ENCODE data around the gene RNASE7.

RNASE7 gene

GRCh38 chr14:21072781-21073339, 30.7 kb downstream of the RNASE7 start:
- CTCF ChIA-PET: interaction anchor here (2.7 to 6.6 kb wide), 8 partner anchors 17 to 101 kb away, joined by 8 to 80 read pairs (median 18); partner anchors contain the start of gene TMEM253
- no peak for DNase-seq (ENCODE audit: extremely low spot score)
- POLR2A ChIA-PET: no interaction called here
- TF ChIP-seq CTCF (IDR thresholded peaks at IDR 0.05; ENCODE audit: control extremely low read depth, extremely low read depth, low read depth, missing control alignments): no peak

GRCh38 chr14:21073921-21074320, 31.8 kb downstream of the RNASE7 start:
- CTCF ChIA-PET: interaction anchor here (0.9 to 6.6 kb wide), 5 partner anchors 12 to 59 kb away, joined by 4 to 80 read pairs (median 17); no protein-coding TSS in a partner anchor
- POLR2A ChIA-PET: no interaction called here
- DNase-seq (ENCODE audit: extremely low spot score): no peak
- TF ChIP-seq CTCF (IDR thresholded peaks at IDR 0.05; ENCODE audit: control extremely low read depth, extremely low read depth, low read depth, missing control alignments): no peak

- TF ChIP-seq CTCF (IDR thresholded peaks at IDR 0.05; ENCODE audit: control extremely low read depth, extremely low read depth, low read depth, missing control alignments): no peak
- POLR2A ChIA-PET: no interaction called here
- no peak for DNase-seq (ENCODE audit: extremely low spot score)
- CTCF ChIA-PET: interaction anchor here (1.1 to 6.6 kb wide), 5 partner anchors 9 to 60 kb away, joined by 3 to 80 read pairs (median 17); no protein-coding TSS in a partner anchor
These were observed 32.5 kb downstream of the RNASE7 start for GRCh38 chr14:21074398-21075272.

GRCh38 chr14:21075719-21076437, 33.7 kb downstream of the RNASE7 start:
- ChIA-PET POLR2A (no interaction called here), CTCF (interaction anchor here (1.1 to 6.6 kb wide), 3 partner anchors 10 to 28 kb away, joined by 3 to 80 read pairs (median 17); no protein-coding TSS in a partner anchor)
- no peak for DNase-seq (ENCODE audit: extremely low spot score)
- TF ChIP-seq CTCF (IDR thresholded peaks at IDR 0.05; ENCODE audit: control extremely low read depth, extremely low read depth, low read depth, missing control alignments): no peak

GRCh38 chr14:21077672-21078071, 35.5 kb downstream of the RNASE7 start:
- CTCF ChIA-PET: interaction anchor here (1.4 to 8.1 kb wide), 4 partner anchors 10 to 63 kb away, joined by 4 to 64 read pairs (median 7); no protein-coding TSS in a partner anchor
- TF ChIP-seq CTCF (IDR thresholded peaks at IDR 0.05; ENCODE audit: control extremely low read depth, extremely low read depth, low read depth, missing control alignments): no peak
- POLR2A ChIA-PET: no interaction called here
- no peak for DNase-seq (ENCODE audit: extremely low spot score)

- ChIA-PET CTCF (interaction anchor here (1.5 to 8.1 kb wide), 4 partner anchors 10 to 64 kb away, joined by 7 to 64 read pairs (median 7); no protein-coding TSS in a partner anchor), POLR2A (no interaction called here)
- no peak for DNase-seq (ENCODE audit: extremely low spot score)
- TF ChIP-seq CTCF (IDR thresholded peaks at IDR 0.05; ENCODE audit: control extremely low read depth, extremely low read depth, low read depth, missing control alignments): no peak
These were observed 36.1 kb downstream of the RNASE7 start for GRCh38 chr14:21078287-21078686.
